IMR-90 (cell line): ENCODE data around the gene DSCAML1. TPM values are rescaled to one million over a fixed set of nuclear protein-coding genes. Genes with fewer than 3 reads are reported as not detected.

Experiments used
- ATAC-seq: fragments of 200-7000 bp; cut with Tn5 transposase; 2 replicates; pipeline ENCODE4 v1.9.1; 2020; ENCODE audit warnings: low read depth, mild to moderate bottlenecking, moderate library complexity
- BruUV-seq: library from RNA; stranded (reverse); fragments of 400-500 nt; replicated peaks from 2 replicates; lab custom pipeline; 2021; lab: Mats Ljungman, UMichigan
- CTCF ChIA-PET: fragments of 300-600 bp; formaldehyde crosslinking; extraction: SDS; loops from one replicate; lab custom pipeline; 2021; ENCODE audit warnings: antibody characterized with exemption; lab: Yijun Ruan, JAX
- POLR2A ChIA-PET: fragments of 300-600 bp; sonication (Branson Sonifier 250); formaldehyde crosslinking; loops from one replicate; lab custom pipeline; 2022; ENCODE audit warnings: antibody characterized with exemption; ENCODE audit not compliant: unreplicated experiment; lab: Charles Lee
- DNase-seq: peaks from one replicate; pipeline ENCODE4 v3.0.0; 2013
- H2AFZ ChIP-seq: replicated peaks from 2 replicates; pipeline ENCODE3; 2013; ENCODE audit warnings: low read length, mild to moderate bottlenecking; ENCODE audit not compliant: poor library complexity
- H2AK5ac ChIP-seq: 2 replicates; pipeline ENCODE4 v1.6.1; 2013; ENCODE audit warnings: low read depth, low read length, inconsistent platforms
- H2AK9ac ChIP-seq: replicated peaks from 2 replicates; pipeline ENCODE3; 2013; ENCODE audit warnings: mild to moderate bottlenecking, low read depth, low read length, moderate library complexity; ENCODE audit not compliant: poor library complexity
- H2BK120ac ChIP-seq: 2 replicates; pipeline ENCODE4 v1.6.1; 2013; ENCODE audit warnings: low read depth, low read length, inconsistent platforms
- H2BK15ac ChIP-seq: 3 replicates; pipeline ENCODE4 v1.6.1; 2013; ENCODE audit warnings: low read depth, low read length, inconsistent platforms
- H2BK20ac ChIP-seq: 2 replicates; pipeline ENCODE4 v1.6.1; 2013; ENCODE audit warnings: low read depth, mild to moderate bottlenecking, inconsistent platforms, low read length, moderate library complexity
- H2BK5ac ChIP-seq: 2 replicates; pipeline ENCODE4 v1.6.1; 2013; ENCODE audit warnings: mild to moderate bottlenecking, low read depth, low read length, inconsistent platforms; ENCODE audit not compliant: poor library complexity, severe bottlenecking
- H3K14ac ChIP-seq: replicated peaks from 2 replicates; pipeline ENCODE4 v1.6.1; 2013; ENCODE audit warnings: low read depth, low read length, inconsistent platforms
- H3K18ac ChIP-seq: 2 replicates; pipeline ENCODE4 v1.6.1; 2013; ENCODE audit warnings: low read depth, low read length, control low read depth
- H3K23ac ChIP-seq: 2 replicates; pipeline ENCODE4 v1.6.1; 2013; ENCODE audit warnings: low read depth, low read length, inconsistent platforms
- H3K27ac ChIP-seq: 2 replicates; pipeline ENCODE4 v1.5.1; 2013; ENCODE audit warnings: mild to moderate bottlenecking, control low read depth, low read length; ENCODE audit not compliant: insufficient read depth
- H3K27me3 ChIP-seq: 2 replicates; pipeline ENCODE4 v1.6.1; 2013; ENCODE audit warnings: low read length; ENCODE audit not compliant: control insufficient read depth, insufficient read depth
- H3K36me3 ChIP-seq: 2 replicates; pipeline ENCODE4 v1.6.1; 2013; ENCODE audit warnings: low read length, mixed read lengths; ENCODE audit not compliant: control insufficient read depth, insufficient read depth
- H3K4ac ChIP-seq: 2 replicates; pipeline ENCODE4 v1.6.1; 2013; ENCODE audit warnings: low read depth, low read length, inconsistent platforms
- H3K4me1 ChIP-seq: 2 replicates; pipeline ENCODE4 v1.6.1; 2013; ENCODE audit warnings: low read length, mixed read lengths; ENCODE audit not compliant: control insufficient read depth, insufficient read depth
- H3K4me2 ChIP-seq: 2 replicates; pipeline ENCODE4 v1.6.1; 2013; ENCODE audit warnings: low read depth, mild to moderate bottlenecking, control low read depth, low read length, moderate library complexity
- H3K4me3 ChIP-seq: 2 replicates; pipeline ENCODE4 v1.5.1; 2013; ENCODE audit warnings: low read depth, mild to moderate bottlenecking, control low read depth, low read length, moderate library complexity; ENCODE audit not compliant: insufficient read depth
- H3K56ac ChIP-seq: 2 replicates; pipeline ENCODE4 v1.6.1; 2013; ENCODE audit warnings: low read length, inconsistent platforms; ENCODE audit not compliant: insufficient read depth; ENCODE audit errors: extremely low read depth
- H3K79me1 ChIP-seq, 2 experiments: 2 replicates each; pipeline ENCODE4 v1.6.1; 2013; ENCODE audit warnings: low read length in 2 of 2, inconsistent platforms in 1 of 2, low read depth in 1 of 2
- H3K9ac ChIP-seq: 2 replicates; pipeline ENCODE4 v1.6.1; 2013; ENCODE audit warnings: low read depth, low read length, control low read depth
- H3K9me1 ChIP-seq: 2 replicates; pipeline ENCODE4 v1.6.1; 2013; ENCODE audit warnings: low read length, inconsistent platforms; ENCODE audit not compliant: insufficient read depth
- H3K9me3 ChIP-seq: 2 replicates; pipeline ENCODE4 v1.6.1; 2013; ENCODE audit warnings: low read length; ENCODE audit not compliant: control insufficient read depth, insufficient read depth
- H4K20me1 ChIP-seq: 2 replicates; pipeline ENCODE4 v1.6.1; 2013; ENCODE audit warnings: low read length, inconsistent platforms; ENCODE audit not compliant: insufficient read depth
- H4K5ac ChIP-seq: 2 replicates; pipeline ENCODE4 v1.6.1; 2013; ENCODE audit warnings: mild to moderate bottlenecking, low read depth, low read length, control low read depth
- H4K8ac ChIP-seq, 2 experiments: 2 replicates each; pipeline ENCODE4 v1.6.1; 2013; ENCODE audit warnings: low read depth in 2 of 2, low read length in 2 of 2, control low read depth in 1 of 2, inconsistent platforms in 1 of 2
- H4K91ac ChIP-seq: 2 replicates; pipeline ENCODE4 v1.6.1; 2013; ENCODE audit warnings: low read depth, low read length, inconsistent platforms; ENCODE audit not compliant: insufficient read depth
- BHLHE40 ChIP-seq: fragments of 150-350 bp; IDR thresholded peaks from 2 replicates; pipeline ENCODE4 v1.6.1; 2016; ENCODE audit warnings: mild to moderate bottlenecking, low read depth, low read length
- CEBPB ChIP-seq: IDR thresholded peaks from 2 replicates; pipeline ENCODE4 v1.6.1; 2012; ENCODE audit warnings: low read depth, low read length, improper control_type of control experiment
- CHD1 ChIP-seq: IDR thresholded peaks from 2 replicates; pipeline ENCODE4 v1.6.1; 2012; ENCODE audit warnings: low read depth, low read length, improper control_type of control experiment
- FOS ChIP-seq: fragments of 150-350 bp; IDR thresholded peaks from 2 replicates; pipeline ENCODE4 v1.6.1; 2016; ENCODE audit warnings: low read depth, low read length
- MAFK ChIP-seq: IDR thresholded peaks from 2 replicates; pipeline ENCODE4 v1.6.1; 2012; ENCODE audit warnings: low read depth, low read length, improper control_type of control experiment
- MAZ ChIP-seq: IDR thresholded peaks from 2 replicates; pipeline ENCODE4 v1.6.1; 2012; ENCODE audit warnings: low read depth, mild to moderate bottlenecking, low read length, improper control_type of control experiment, moderate library complexity, borderline replicate concordance
- MXI1 ChIP-seq: IDR thresholded peaks from 2 replicates; pipeline ENCODE4 v1.6.1; 2012; ENCODE audit warnings: low read depth, mild to moderate bottlenecking, low read length, moderate library complexity, borderline replicate concordance
- NFE2L2 ChIP-seq: fragments of 150-350 bp; IDR thresholded peaks from 2 replicates; pipeline ENCODE4 v1.6.1; 2016; ENCODE audit warnings: low read depth, mild to moderate bottlenecking, low read length
- POLR2A ChIP-seq: IDR thresholded peaks from 2 replicates; pipeline ENCODE4 v1.6.1; 2012; ENCODE audit warnings: mild to moderate bottlenecking, low read depth, low read length
- RAD21 ChIP-seq: IDR thresholded peaks from 2 replicates; pipeline ENCODE4 v1.6.1; 2012; ENCODE audit warnings: low read length, improper control_type of control experiment
- RCOR1 ChIP-seq: IDR thresholded peaks from 2 replicates; pipeline ENCODE4 v1.6.1; 2012; ENCODE audit warnings: mild to moderate bottlenecking, low read length, improper control_type of control experiment; ENCODE audit not compliant: insufficient replicate concordance
- RFX5 ChIP-seq: IDR thresholded peaks from 2 replicates; pipeline ENCODE4 v1.8.0; 2012; ENCODE audit warnings: low read depth, mild to moderate bottlenecking, low read length, moderate library complexity
- SMC3 ChIP-seq: fragments of 150-350 bp; IDR thresholded peaks from 2 replicates; pipeline ENCODE4 v1.6.1; 2016; ENCODE audit warnings: low read depth, mild to moderate bottlenecking, antibody characterized with exemption, low read length, moderate library complexity
- WGBS, 2 experiments: methylation state at CpG; one replicate each; pipeline versions ENCODE4 v1.1.5 to v1.1.7; 2013; ENCODE audit warnings: missing lambda C conversion rate in 2 of 2; ENCODE audit not compliant: insufficient read length in 1 of 2; ENCODE audit errors: extremely low coverage in 2 of 2; 5-methylcytosine and 5-hydroxymethylcytosine counted together
- dilution Hi-C: fragments of 300-500 bp; cut with HindIII; formaldehyde crosslinking; loops from one replicate; pipeline ENCODE4 v1.14.3; 2018; ENCODE audit warnings: low sequenced_read_pairs; ENCODE audit not compliant: unreplicated experiment
- in situ Hi-C: fragments of 300-500 bp; cut with MboI; formaldehyde crosslinking; loops from 3 replicates; pipeline ENCODE4 v1.14.3; 2019; ENCODE audit warnings: low sequenced_read_pairs, inconsistent platforms, mixed read lengths
- intact Hi-C: fragments of 100-400 bp; cut with micrococcal nuclease; formaldehyde crosslinking; loops from 2 replicates; pipeline ENCODE4 v1.10.0; 2022
- polyA plus RNA-seq, 3 experiments: library from polyadenylated mRNA; depleted of rRNA; stranded (reverse); fragments of >200 nt; gene quantifications; 2 replicates each; pipeline ENCODE4 v1.2.3, GENCODE V29; 2012; ENCODE audit warnings: low replicate concordance in 1 of 3
- total RNA-seq: library from RNA; depleted of rRNA; stranded (reverse); fragments of >200 nt; gene quantifications from 2 replicates; pipeline ENCODE4 v1.2.3, GENCODE V29; 2012
- TF ChIP-seq, protein P1 (sequence below): fragments of 150-350 bp; IDR thresholded peaks from 2 replicates; pipeline ENCODE4 v1.6.1; 2017; ENCODE audit warnings: mild to moderate bottlenecking, antibody characterized with exemption, low read length, low read depth
- TF ChIP-seq, protein P2 (sequence below): conservative IDR thresholded peaks from 2 replicates; pipeline ENCODE4 v1.5.1; 2012; ENCODE audit warnings: mild to moderate bottlenecking, low read depth, low read length, improper control_type of control experiment
- TF ChIP-seq, protein P3 (sequence below): fragments of 150-350 bp; IDR thresholded peaks from 2 replicates; pipeline ENCODE4 v1.6.1; 2016; ENCODE audit warnings: low read depth, mild to moderate bottlenecking, low read length, moderate library complexity, borderline replicate concordance

Gene DSCAML1
- total and polyA plus RNA-seq, 2 of the 4 experiments (the other 2 are of a cell fraction), result not detected

DNA sequence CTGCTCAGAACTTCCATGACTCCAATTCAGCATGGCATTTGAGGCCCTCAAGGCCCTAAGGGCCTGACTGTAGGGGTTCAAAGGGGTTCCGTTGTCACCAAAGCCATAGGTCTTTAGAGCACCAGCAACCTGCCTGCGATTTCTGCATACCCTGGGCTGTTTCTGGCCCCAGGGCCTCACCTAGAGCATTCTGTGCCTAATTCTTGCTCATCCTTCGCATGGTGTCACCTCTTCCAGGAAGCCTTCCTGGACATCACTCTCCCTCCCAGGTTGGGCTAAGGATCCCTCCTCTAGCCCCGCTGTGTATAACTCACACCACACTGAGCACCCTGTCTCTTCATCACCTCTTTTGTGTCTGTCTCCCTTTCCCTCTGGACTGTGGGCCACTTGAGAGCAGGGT is 275.0 kb downstream of the DSCAML1 start:
- no peak overlapping the region for H2BK120ac ChIP-seq
- H3K79me1 ChIP-seq, result no peaks in the 10 kb centered on the region
- H3K4me1 ChIP-seq, result no peaks in the 10 kb centered on the region
- no peak overlapping the region for H3K23ac ChIP-seq
- DNase-seq (no peak), ATAC-seq (no peak)
- H3K9me1 ChIP-seq, result no peaks in the 10 kb centered on the region
- no peak overlapping the region for H3K27ac ChIP-seq
- H2BK20ac ChIP-seq, result no peak overlapping the region
- H4K91ac ChIP-seq, result no peak overlapping the region
- H4K5ac ChIP-seq, result no peak overlapping the region
- in situ Hi-C loops, result no loop called here
- no peak overlapping the region for H2AFZ ChIP-seq
- H2AK9ac ChIP-seq, result no peak overlapping the region
- 48% methylated on average over 2 of the region's 4 CpGs; no CpG with 5 or more reads in 1 of the 2 experiments for WGBS, 2 experiments
- no peak overlapping the region for H2BK5ac ChIP-seq
- no peak overlapping the region for H4K8ac ChIP-seq
- ChIA-PET CTCF (no interaction called here), POLR2A (no interaction called here)
- H3K9me3 ChIP-seq, result no peaks in the 10 kb centered on the region
- no peak for TF ChIP-seq POLR2A
- TF ChIP-seq MXI1, result no peak
- TF ChIP-seq, protein P1, sequence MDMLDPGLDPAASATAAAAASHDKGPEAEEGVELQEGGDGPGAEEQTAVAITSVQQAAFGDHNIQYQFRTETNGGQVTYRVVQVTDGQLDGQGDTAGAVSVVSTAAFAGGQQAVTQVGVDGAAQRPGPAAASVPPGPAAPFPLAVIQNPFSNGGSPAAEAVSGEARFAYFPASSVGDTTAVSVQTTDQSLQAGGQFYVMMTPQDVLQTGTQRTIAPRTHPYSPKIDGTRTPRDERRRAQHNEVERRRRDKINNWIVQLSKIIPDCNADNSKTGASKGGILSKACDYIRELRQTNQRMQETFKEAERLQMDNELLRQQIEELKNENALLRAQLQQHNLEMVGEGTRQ, result no peak
- TF ChIP-seq, protein P2, sequence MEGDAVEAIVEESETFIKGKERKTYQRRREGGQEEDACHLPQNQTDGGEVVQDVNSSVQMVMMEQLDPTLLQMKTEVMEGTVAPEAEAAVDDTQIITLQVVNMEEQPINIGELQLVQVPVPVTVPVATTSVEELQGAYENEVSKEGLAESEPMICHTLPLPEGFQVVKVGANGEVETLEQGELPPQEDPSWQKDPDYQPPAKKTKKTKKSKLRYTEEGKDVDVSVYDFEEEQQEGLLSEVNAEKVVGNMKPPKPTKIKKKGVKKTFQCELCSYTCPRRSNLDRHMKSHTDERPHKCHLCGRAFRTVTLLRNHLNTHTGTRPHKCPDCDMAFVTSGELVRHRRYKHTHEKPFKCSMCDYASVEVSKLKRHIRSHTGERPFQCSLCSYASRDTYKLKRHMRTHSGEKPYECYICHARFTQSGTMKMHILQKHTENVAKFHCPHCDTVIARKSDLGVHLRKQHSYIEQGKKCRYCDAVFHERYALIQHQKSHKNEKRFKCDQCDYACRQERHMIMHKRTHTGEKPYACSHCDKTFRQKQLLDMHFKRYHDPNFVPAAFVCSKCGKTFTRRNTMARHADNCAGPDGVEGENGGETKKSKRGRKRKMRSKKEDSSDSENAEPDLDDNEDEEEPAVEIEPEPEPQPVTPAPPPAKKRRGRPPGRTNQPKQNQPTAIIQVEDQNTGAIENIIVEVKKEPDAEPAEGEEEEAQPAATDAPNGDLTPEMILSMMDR, result no peak
- TF ChIP-seq NFE2L2, result no peak
- TF ChIP-seq BHLHE40, result no peak
- TF ChIP-seq, protein P3, sequence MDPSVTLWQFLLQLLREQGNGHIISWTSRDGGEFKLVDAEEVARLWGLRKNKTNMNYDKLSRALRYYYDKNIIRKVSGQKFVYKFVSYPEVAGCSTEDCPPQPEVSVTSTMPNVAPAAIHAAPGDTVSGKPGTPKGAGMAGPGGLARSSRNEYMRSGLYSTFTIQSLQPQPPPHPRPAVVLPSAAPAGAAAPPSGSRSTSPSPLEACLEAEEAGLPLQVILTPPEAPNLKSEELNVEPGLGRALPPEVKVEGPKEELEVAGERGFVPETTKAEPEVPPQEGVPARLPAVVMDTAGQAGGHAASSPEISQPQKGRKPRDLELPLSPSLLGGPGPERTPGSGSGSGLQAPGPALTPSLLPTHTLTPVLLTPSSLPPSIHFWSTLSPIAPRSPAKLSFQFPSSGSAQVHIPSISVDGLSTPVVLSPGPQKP, result no peak
- TF ChIP-seq CHD1, result no peak
- no peak for TF ChIP-seq MAZ
- no peak for TF ChIP-seq MAFK
- TF ChIP-seq RFX5, result no peak
- TF ChIP-seq RAD21, result no peak
- no peak for TF ChIP-seq SMC3
- TF ChIP-seq CEBPB, result no peak
- TF ChIP-seq FOS, result no peak
- no peak for TF ChIP-seq RCOR1
- H3K4me3 ChIP-seq, result no peak overlapping the region
- intact Hi-C loops, result no loop called here
- dilution Hi-C loops, result no loop called here
- H3K36me3 ChIP-seq, result no peaks in the 10 kb centered on the region
- no peak overlapping the region for H3K56ac ChIP-seq
- BruUV-seq, result no TSS peak
- no peak overlapping the region for H3K18ac ChIP-seq
- no peak overlapping the region for H2AK5ac ChIP-seq
- no peak overlapping the region for H3K4ac ChIP-seq
- H3K14ac ChIP-seq, result no peak overlapping the region
- no peak overlapping the region for H2BK15ac ChIP-seq
- no peak overlapping the region for H3K4me2 ChIP-seq
- peaks cover 2% of the 10 kb centered on the region; the same call in 1 of the 2 replicates for H3K27me3 ChIP-seq
- no peak overlapping the region for H3K9ac ChIP-seq
- no peaks in the 10 kb centered on the region for H4K20me1 ChIP-seq
